WERI-Rb-1 (cell line): Measurements from ENCODE around the gene ZNF507.

Experiments used
- DNase-seq: peaks from one replicate; pipeline ENCODE4 v3.0.0-alpha.2; 2020
- H3K27ac ChIP-seq: fragments of 250-450 bp; sonication (Bioruptor Pico); 2 replicates; pipeline ENCODE4 v1.5.1; 2020; ENCODE audit warnings: mild to moderate bottlenecking, moderate library complexity
- H3K27me3 ChIP-seq: fragments of 250-450 bp; sonication (Bioruptor Pico); 2 replicates; pipeline ENCODE4 v1.5.1; 2021; ENCODE audit warnings: mild to moderate bottlenecking, low read depth, moderate library complexity; ENCODE audit not compliant: insufficient read depth, severe bottlenecking
- H3K36me3 ChIP-seq: fragments of 250-450 bp; sonication (Bioruptor Pico); 2 replicates; pipeline ENCODE4 v1.5.1; 2020; ENCODE audit warnings: mild to moderate bottlenecking, moderate library complexity
- H3K4me3 ChIP-seq: 2 replicates; pipeline ENCODE4 v1.5.1; 2011; ENCODE audit warnings: low read depth, mild to moderate bottlenecking, control low read depth, low read length
- H3K9me3 ChIP-seq: fragments of 250-450 bp; sonication (Bioruptor Pico); 2 replicates; pipeline ENCODE4 v1.5.1; 2021; ENCODE audit warnings: mild to moderate bottlenecking, moderate library complexity; ENCODE audit not compliant: severe bottlenecking
- TF ChIP-seq, protein P1 (sequence below): IDR thresholded peaks from 2 replicates; pipeline ENCODE4 v1.5.1; 2011; ENCODE audit warnings: low read depth, mild to moderate bottlenecking, control low read depth, inconsistent platforms, low read length

ZNF507 gene

DNA sequence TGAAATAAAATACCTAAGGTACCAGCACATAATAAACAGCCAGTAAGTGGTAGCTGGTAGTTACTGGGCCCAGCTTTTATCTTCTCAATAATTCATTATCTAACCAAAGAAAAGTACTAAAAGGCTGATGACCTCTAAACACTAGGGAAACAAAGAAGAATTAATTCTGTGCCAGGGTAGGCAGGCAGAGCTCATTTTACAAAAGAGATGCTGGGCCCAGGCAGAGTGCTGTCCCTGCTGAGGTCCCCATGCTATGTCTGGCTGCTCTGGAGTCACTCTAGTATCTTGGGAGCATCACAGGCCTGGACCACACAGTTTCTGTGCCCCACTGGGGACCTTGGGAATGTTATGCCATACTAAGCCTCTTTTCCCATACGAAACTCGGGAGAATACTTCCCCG is 18.2 kb downstream of the ZNF507 start:
- no peak for DNase-seq
- Histone ChIP-seq H3K36me3 (peaks cover 53% of the 10 kb centered on the region), H3K9me3 (no peaks in the 10 kb centered on the region), H3K4me3 (no peak overlapping the region), H3K27me3 (no peaks in the 10 kb centered on the region), H3K27ac (no peak overlapping the region)
- TF ChIP-seq, protein P1, sequence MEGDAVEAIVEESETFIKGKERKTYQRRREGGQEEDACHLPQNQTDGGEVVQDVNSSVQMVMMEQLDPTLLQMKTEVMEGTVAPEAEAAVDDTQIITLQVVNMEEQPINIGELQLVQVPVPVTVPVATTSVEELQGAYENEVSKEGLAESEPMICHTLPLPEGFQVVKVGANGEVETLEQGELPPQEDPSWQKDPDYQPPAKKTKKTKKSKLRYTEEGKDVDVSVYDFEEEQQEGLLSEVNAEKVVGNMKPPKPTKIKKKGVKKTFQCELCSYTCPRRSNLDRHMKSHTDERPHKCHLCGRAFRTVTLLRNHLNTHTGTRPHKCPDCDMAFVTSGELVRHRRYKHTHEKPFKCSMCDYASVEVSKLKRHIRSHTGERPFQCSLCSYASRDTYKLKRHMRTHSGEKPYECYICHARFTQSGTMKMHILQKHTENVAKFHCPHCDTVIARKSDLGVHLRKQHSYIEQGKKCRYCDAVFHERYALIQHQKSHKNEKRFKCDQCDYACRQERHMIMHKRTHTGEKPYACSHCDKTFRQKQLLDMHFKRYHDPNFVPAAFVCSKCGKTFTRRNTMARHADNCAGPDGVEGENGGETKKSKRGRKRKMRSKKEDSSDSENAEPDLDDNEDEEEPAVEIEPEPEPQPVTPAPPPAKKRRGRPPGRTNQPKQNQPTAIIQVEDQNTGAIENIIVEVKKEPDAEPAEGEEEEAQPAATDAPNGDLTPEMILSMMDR = no peak

GRCh38 chr19:32364040-32364439 is 18.6 kb downstream of the ZNF507 start:
- DNase-seq = no peak
- Histone ChIP-seq H3K27ac (no peak overlapping the region), H3K27me3 (no peaks in the 10 kb centered on the region), H3K36me3 (peaks cover 49% of the 10 kb centered on the region), H3K9me3 (no peaks in the 10 kb centered on the region), H3K4me3 (no peak overlapping the region)
- TF ChIP-seq, protein P1 = no peak

DNA sequence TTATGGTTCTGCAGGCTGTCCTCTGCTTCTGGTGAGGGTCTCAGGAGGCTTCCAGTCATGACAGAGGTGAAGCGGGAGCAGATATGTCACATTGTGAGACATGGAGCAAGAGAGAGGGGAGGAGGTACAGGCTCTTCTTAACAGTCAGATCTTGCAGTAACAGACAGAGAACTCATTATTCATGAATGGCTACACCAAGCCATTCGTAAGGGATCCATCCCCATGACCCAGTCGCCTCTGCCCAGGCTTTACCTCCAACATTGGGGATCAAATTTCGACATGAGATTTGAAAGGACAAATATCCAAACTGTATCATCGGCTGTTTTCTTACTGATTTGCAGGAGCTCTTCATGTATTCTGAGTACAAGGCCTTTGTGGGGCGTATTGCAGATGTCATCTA is 21.7 kb downstream of the ZNF507 start:
- TF ChIP-seq, protein P1 = no peak
- no peak overlapping the region for H3K4me3 ChIP-seq
- no peak overlapping the region for H3K27ac ChIP-seq
- H3K36me3 ChIP-seq = peaks cover 38% of the 10 kb centered on the region
- H3K27me3 ChIP-seq = no peaks in the 10 kb centered on the region
- DNase-seq = no peak
- H3K9me3 ChIP-seq = no peaks in the 10 kb centered on the region

- Histone ChIP-seq H3K36me3 (peaks cover 44% of the 10 kb centered on the region), H3K27ac (no peak overlapping the region), H3K9me3 (no peaks in the 10 kb centered on the region), H3K27me3 (no peaks in the 10 kb centered on the region), H3K4me3 (no peak overlapping the region)
- TF ChIP-seq, protein P1 = no peak
- no peak for DNase-seq
Measured at GRCh38 chr19:32367948-32368536, 22.6 kb downstream of the ZNF507 start.

DNA sequence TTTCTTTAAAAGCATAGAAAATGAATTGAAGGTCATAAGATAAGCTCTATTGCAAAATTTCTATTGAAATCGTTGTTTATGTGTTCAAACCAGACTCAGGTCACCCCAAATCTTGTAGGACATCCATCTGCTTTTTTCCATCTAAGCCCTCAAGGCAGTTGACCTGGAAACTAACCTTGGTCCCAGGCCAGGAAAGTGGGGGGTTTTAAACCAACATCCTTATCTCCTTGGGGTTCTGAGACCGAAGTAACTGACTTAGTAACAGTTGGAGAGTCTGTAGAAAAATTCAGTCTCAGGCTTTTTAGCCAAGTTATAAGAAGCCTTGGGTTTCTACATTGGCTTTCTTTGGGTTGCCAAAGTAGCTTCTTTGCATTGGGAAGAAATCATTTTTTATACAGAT is 23.4 kb downstream of the ZNF507 start:
- peaks cover 39% of the 10 kb centered on the region for H3K36me3 ChIP-seq

More for the DNA sequence above, 23.4 kb downstream of the ZNF507 start:
- H3K4me3 ChIP-seq = no peak overlapping the region
- no peak for DNase-seq
- TF ChIP-seq, protein P1 = no peak
- H3K9me3 ChIP-seq = no peaks in the 10 kb centered on the region
- H3K27me3 ChIP-seq = no peaks in the 10 kb centered on the region
- H3K27ac ChIP-seq = no peak overlapping the region
